ENCODE data around the gene SLC5A4.

Gene SLC5A4

GRCh38 chr22:32233091-32233490 is 22.1 kb downstream of the SLC5A4 start:
- no peak for FAIRE-seq
- no peak for TF ChIP-seq CTCF (IDR thresholded peaks at IDR 0.05; ENCODE audit: insufficient read depth, missing control alignments)

GRCh38 chr22:32232191-32232830 is 22.8 kb downstream of the SLC5A4 start:
- FAIRE-seq (no peak), DNase-seq (ENCODE audit: insufficient read length, low spot score) (no peak)
- TF ChIP-seq CTCF (IDR thresholded peaks at IDR 0.05; ENCODE audit: insufficient read depth, missing control alignments) = no peak

More at GRCh38 chr22:32233091-32233490, 22.1 kb downstream of the SLC5A4 start:
- DNase-seq (ENCODE audit: insufficient read length, low spot score) = no peak

- DNase-seq (ENCODE audit: insufficient read length, low spot score) = no peak
- FAIRE-seq = no peak
- no peak for TF ChIP-seq CTCF (IDR thresholded peaks at IDR 0.05; ENCODE audit: insufficient read depth, missing control alignments)
These were observed 28.6 kb downstream of the SLC5A4 start for GRCh38 chr22:32226326-32227104.

- no peak for TF ChIP-seq CTCF (IDR thresholded peaks at IDR 0.05; ENCODE audit: insufficient read depth, missing control alignments)
- FAIRE-seq (no peak), DNase-seq (ENCODE audit: insufficient read length, low spot score) (no peak)
These were observed 32.2 kb downstream of the SLC5A4 start for GRCh38 chr22:32222991-32223390.

- TF ChIP-seq CTCF (IDR thresholded peaks at IDR 0.05; ENCODE audit: insufficient read depth, missing control alignments) = no peak
- FAIRE-seq (no peak), DNase-seq (ENCODE audit: insufficient read length, low spot score) (no peak)
These were observed 36.1 kb downstream of the SLC5A4 start for GRCh38 chr22:32219026-32219425.

- no peak for TF ChIP-seq CTCF (IDR thresholded peaks at IDR 0.05; ENCODE audit: insufficient read depth, missing control alignments)
- DNase-seq (ENCODE audit: insufficient read length, low spot score) (no peak), FAIRE-seq (no peak)
These were observed 36.7 kb downstream of the SLC5A4 start for GRCh38 chr22:32218470-32218869.

- no peak for FAIRE-seq
- no peak for DNase-seq (ENCODE audit: insufficient read length, low spot score)
- TF ChIP-seq CTCF (IDR thresholded peaks at IDR 0.05; ENCODE audit: insufficient read depth, missing control alignments) = no peak
These were observed 37.7 kb downstream of the SLC5A4 start for GRCh38 chr22:32217465-32217864.

All from D721Med (cell line).